Breast epithelium (tissue), 3 donors: ENCODE results near the gene RIPOR1.

Experiments used
- CTCF ChIP-seq, 3 donors: fragments of 450-650 bp; IDR thresholded peaks; one replicate each; pipeline ENCODE4 v1.5.1; 2016 to 2017; ENCODE audit warnings: antibody characterized with exemption in 3 of 3, mild to moderate bottlenecking in 3 of 3, moderate library complexity in 3 of 3
- POLR2A ChIP-seq: fragments of 450-650 bp; IDR thresholded peaks from one replicate; pipeline ENCODE4 v1.6.1; 2016; ENCODE audit warnings: antibody characterized with exemption, mild to moderate bottlenecking, moderate library complexity
- POLR2AphosphoS5 ChIP-seq, 3 donors: sonication (generic); formaldehyde crosslinking; IDR thresholded peaks; one replicate each; pipeline ENCODE4 v1.6.1; 2017; ENCODE audit warnings: antibody characterized with exemption in 3 of 3

GRCh38 chr16:67593701-67594100 is 65.1 kb downstream of the RIPOR1 start:
- no peak for TF ChIP-seq CTCF (IDR thresholded peaks at IDR 0.05)
- no peak for TF ChIP-seq POLR2A
- TF ChIP-seq POLR2AphosphoS5 (IDR thresholded peaks at IDR 0.05) = no peak
